HEK293 (cell line): ENCODE data around the gene CDSN.

ENCODE experiments used
- EGR2 ChIP-seq: fragments of 450-650 bp; formaldehyde crosslinking; IDR thresholded peaks from 2 replicates; pipeline ENCODE4 v1.5.1; 2016; ENCODE audit warnings: low read depth, missing biosample characterization, missing genetic modification characterization
- GLIS2 ChIP-seq: fragments of 450-650 bp; formaldehyde crosslinking; IDR thresholded peaks from 2 replicates; pipeline ENCODE4 v1.5.1; 2016; ENCODE audit warnings: missing biosample characterization, missing genetic modification characterization
- KLF7 ChIP-seq: fragments of 450-650 bp; formaldehyde crosslinking; IDR thresholded peaks from 2 replicates; pipeline ENCODE4 v1.5.1; 2016; ENCODE audit warnings: missing biosample characterization, missing genetic modification characterization, borderline replicate concordance
- OVOL3 ChIP-seq: fragments of 450-650 bp; formaldehyde crosslinking; IDR thresholded peaks from 2 replicates; pipeline ENCODE4 v1.5.1; 2016; ENCODE audit warnings: missing biosample characterization, missing genetic modification characterization
- PRDM2 ChIP-seq: fragments of 450-650 bp; formaldehyde crosslinking; IDR thresholded peaks from 2 replicates; pipeline ENCODE4 v1.5.1; 2016; ENCODE audit warnings: missing biosample characterization, missing genetic modification characterization, borderline replicate concordance
- RBAK ChIP-seq: fragments of 450-650 bp; formaldehyde crosslinking; IDR thresholded peaks from 2 replicates; pipeline ENCODE4 v1.5.1; 2016; ENCODE audit warnings: missing biosample characterization, missing genetic modification characterization
- SP3 ChIP-seq: fragments of 450-650 bp; formaldehyde crosslinking; IDR thresholded peaks from 2 replicates; pipeline ENCODE4 v1.5.1; 2016; ENCODE audit warnings: missing biosample characterization, missing genetic modification characterization
- TRIM28 ChIP-seq: IDR thresholded peaks from 2 replicates; pipeline ENCODE4 v1.6.1; 2011; ENCODE audit warnings: low read length, control low read depth, borderline replicate concordance
- ZBTB17 ChIP-seq: fragments of 450-650 bp; formaldehyde crosslinking; IDR thresholded peaks from 2 replicates; pipeline ENCODE4 v1.5.1; 2016; ENCODE audit warnings: missing biosample characterization, missing genetic modification characterization
- ZBTB21 ChIP-seq: fragments of 450-650 bp; formaldehyde crosslinking; IDR thresholded peaks from 2 replicates; pipeline ENCODE4 v1.5.1; 2017; ENCODE audit warnings: missing biosample characterization, missing genetic modification characterization
- ZBTB48 ChIP-seq: fragments of 450-650 bp; formaldehyde crosslinking; IDR thresholded peaks from 2 replicates; pipeline ENCODE4 v1.5.1; 2016; ENCODE audit warnings: missing biosample characterization, missing genetic modification characterization
- ZBTB7A ChIP-seq: fragments of 450-650 bp; formaldehyde crosslinking; IDR thresholded peaks from 2 replicates; pipeline ENCODE4 v1.5.1; 2016; ENCODE audit warnings: low read depth, missing biosample characterization, missing genetic modification characterization
- ZFP41 ChIP-seq: fragments of 450-650 bp; formaldehyde crosslinking; IDR thresholded peaks from 2 replicates; pipeline ENCODE4 v1.5.1; 2016; ENCODE audit warnings: missing biosample characterization, missing genetic modification characterization, borderline replicate concordance
- ZIC2 ChIP-seq: fragments of 450-650 bp; formaldehyde crosslinking; IDR thresholded peaks from 2 replicates; pipeline ENCODE4 v1.5.1; 2016; ENCODE audit warnings: missing biosample characterization, missing genetic modification characterization
- ZNF121 ChIP-seq: fragments of 450-650 bp; formaldehyde crosslinking; IDR thresholded peaks from 2 replicates; pipeline ENCODE4 v1.5.1; 2016; ENCODE audit warnings: missing biosample characterization, missing genetic modification characterization
- ZNF155 ChIP-seq: fragments of 450-650 bp; formaldehyde crosslinking; IDR thresholded peaks from 2 replicates; pipeline ENCODE4 v1.5.1; 2016; ENCODE audit warnings: missing biosample characterization, missing genetic modification characterization
- ZNF223 ChIP-seq: fragments of 450-650 bp; formaldehyde crosslinking; IDR thresholded peaks from 2 replicates; pipeline ENCODE4 v1.5.1; 2016; ENCODE audit warnings: missing biosample characterization, missing genetic modification characterization
- ZNF239 ChIP-seq: fragments of 450-650 bp; formaldehyde crosslinking; IDR thresholded peaks from 2 replicates; pipeline ENCODE4 v1.5.1; 2016; ENCODE audit warnings: missing biosample characterization, missing genetic modification characterization
- ZNF311 ChIP-seq: fragments of 450-650 bp; formaldehyde crosslinking; IDR thresholded peaks from 2 replicates; pipeline ENCODE4 v1.5.1; 2017; ENCODE audit warnings: missing biosample characterization, missing genetic modification characterization, borderline replicate concordance
- ZNF341 ChIP-seq: fragments of 450-650 bp; formaldehyde crosslinking; IDR thresholded peaks from 2 replicates; pipeline ENCODE4; 2016; ENCODE audit warnings: low read depth, missing biosample characterization, missing genetic modification characterization
- ZNF398 ChIP-seq: fragments of 450-650 bp; formaldehyde crosslinking; IDR thresholded peaks from 2 replicates; pipeline ENCODE4 v1.5.1; 2017; ENCODE audit warnings: missing biosample characterization, missing genetic modification characterization
- ZNF426 ChIP-seq: fragments of 450-650 bp; formaldehyde crosslinking; IDR thresholded peaks from 2 replicates; pipeline ENCODE4 v1.5.1; 2017; ENCODE audit warnings: missing biosample characterization, missing genetic modification characterization, mild to moderate bottlenecking, inconsistent platforms, moderate library complexity
- ZNF449 ChIP-seq: fragments of 450-650 bp; formaldehyde crosslinking; IDR thresholded peaks from 2 replicates; pipeline ENCODE4 v1.5.1; 2017; ENCODE audit warnings: missing biosample characterization, mild to moderate bottlenecking, missing genetic modification characterization, moderate library complexity
- ZNF473 ChIP-seq: fragments of 450-650 bp; formaldehyde crosslinking; IDR thresholded peaks from 2 replicates; pipeline ENCODE4 v1.5.1; 2017; ENCODE audit warnings: missing biosample characterization, missing genetic modification characterization
- ZNF514 ChIP-seq: fragments of 450-650 bp; formaldehyde crosslinking; IDR thresholded peaks from 2 replicates; pipeline ENCODE4 v1.5.1; 2016; ENCODE audit warnings: missing biosample characterization, missing genetic modification characterization
- ZNF549 ChIP-seq: fragments of 450-650 bp; IDR thresholded peaks from 2 replicates; pipeline ENCODE4 v1.5.1; 2018; ENCODE audit warnings: missing biosample characterization, missing genetic modification characterization, mild to moderate bottlenecking, inconsistent platforms, moderate library complexity
- ZNF580 ChIP-seq: fragments of 450-650 bp; formaldehyde crosslinking; IDR thresholded peaks from 2 replicates; pipeline ENCODE4 v1.5.1; 2016; ENCODE audit warnings: missing biosample characterization, missing genetic modification characterization
- ZNF600 ChIP-seq: fragments of 450-650 bp; formaldehyde crosslinking; IDR thresholded peaks from 2 replicates; pipeline ENCODE4 v1.5.1; 2016; ENCODE audit warnings: missing biosample characterization, missing genetic modification characterization
- ZNF626 ChIP-seq: fragments of 450-650 bp; sonication (Bioruptor Pico); formaldehyde crosslinking; IDR thresholded peaks from 2 replicates; pipeline ENCODE4 v1.5.1; 2018; ENCODE audit warnings: missing biosample characterization, missing genetic modification characterization, inconsistent platforms
- ZNF654 ChIP-seq: fragments of 450-650 bp; formaldehyde crosslinking; IDR thresholded peaks from 2 replicates; pipeline ENCODE4 v1.5.1; 2016; ENCODE audit warnings: low read depth, missing biosample characterization, missing genetic modification characterization
- ZNF692 ChIP-seq: fragments of 450-650 bp; formaldehyde crosslinking; IDR thresholded peaks from 2 replicates; pipeline ENCODE4 v1.5.1; 2016; ENCODE audit warnings: missing biosample characterization, missing genetic modification characterization
- ZNF701 ChIP-seq: fragments of 450-650 bp; formaldehyde crosslinking; IDR thresholded peaks from 2 replicates; pipeline ENCODE4 v1.5.1; 2016; ENCODE audit warnings: missing biosample characterization, missing genetic modification characterization
- ZSCAN23 ChIP-seq: fragments of 450-650 bp; formaldehyde crosslinking; IDR thresholded peaks from 2 replicates; pipeline ENCODE4 v1.5.1; 2016; ENCODE audit warnings: missing biosample characterization, missing genetic modification characterization

CDSN gene

GRCh38 chr6:31114541-31114878 is 5.7 kb downstream of the CDSN start, which contains the start of gene PSORS1C1 (continued):
- TF ChIP-seq ZNF449 = peak; percentile 98
- no peak for TF ChIP-seq KLF7 (tag by site-specific recombination)
- no peak for TF ChIP-seq ZFP41 (tag by site-specific recombination)
- TF ChIP-seq ZNF580 (tag by site-specific recombination) = no peak
- no peak for TF ChIP-seq ZNF549
- peak; percentile 53; the same call in 1 of the 2 replicates for TF ChIP-seq ZBTB48 (tag by site-specific recombination)
- peak; percentile 100 for TF ChIP-seq ZNF600
- TF ChIP-seq EGR2 (tag by site-specific recombination) = peak; percentile 74
- TF ChIP-seq SP3 (tag by site-specific recombination) = 0 out of 2 replicates have a peak, but pooled peaks have one; percentile 23
- TF ChIP-seq ZNF223 = no peak
- TF ChIP-seq ZBTB21 = no peak
- TF ChIP-seq ZNF121 (tag by site-specific recombination) = no peak
- no peak for TF ChIP-seq ZNF155
- peak; percentile 62 for TF ChIP-seq ZNF398 (tag by site-specific recombination)
- TF ChIP-seq ZNF701 = no peak
- TF ChIP-seq ZIC2 (tag by site-specific recombination) = peak; percentile 21; the same call in 1 of the 2 replicates
- TF ChIP-seq OVOL3 (tag by site-specific recombination) = no peak
- no peak for TF ChIP-seq ZNF311
- no peak for TF ChIP-seq ZBTB17 (tag by site-specific recombination)
- TF ChIP-seq RBAK = no peak
- no peak for TF ChIP-seq ZNF239 (tag by site-specific recombination)
- TF ChIP-seq ZSCAN23 (tag by site-specific recombination) = no peak
- TF ChIP-seq TRIM28 = no peak
- TF ChIP-seq ZBTB7A (tag by site-specific recombination) = no peak
- no peak for TF ChIP-seq PRDM2 (tag by site-specific recombination)
- TF ChIP-seq ZNF341 = no peak
- no peak for TF ChIP-seq ZNF626 (tag by site-specific recombination)
- no peak for TF ChIP-seq ZNF654 (tag by site-specific recombination)
- no peak for TF ChIP-seq ZNF426
- TF ChIP-seq ZNF473 (tag by site-specific recombination) = no peak
- TF ChIP-seq ZNF514 (tag by site-specific recombination) = no peak
- TF ChIP-seq GLIS2 (tag by site-specific recombination) = peak; percentile 73
- TF ChIP-seq ZNF692 = no peak
